Colonic mucosa (tissue), 4 donors: ENCODE results near the gene ZNF217. TPM values are rescaled to one million over a fixed set of nuclear protein-coding genes. Genes with fewer than 3 reads are reported as not detected.
"Not testable (repeated sequence)": the region's sequence is repeated elsewhere in the genome, so short reads cannot be mapped to it uniquely, and the experiment has no call there.

Experiments
- DNase-seq: peaks from one replicate; pipeline ENCODE4 v3.0.0-alpha.2; 2020
- H3K27ac ChIP-seq: fragments of 200-600 bp; one replicate; pipeline ENCODE4 v1.8.0; 2021
- H3K27me3 ChIP-seq: fragments of 200-600 bp; one replicate; pipeline ENCODE4 v1.8.0; 2021
- H3K36me3 ChIP-seq: fragments of 200-600 bp; one replicate; pipeline ENCODE4 v1.8.0; 2021
- H3K4me1 ChIP-seq: fragments of 200-600 bp; one replicate; pipeline ENCODE4 v1.8.0; 2021; ENCODE audit warnings: mild to moderate bottlenecking
- H3K4me3 ChIP-seq: fragments of 200-600 bp; one replicate; pipeline ENCODE4 v1.8.0; 2021
- H3K9ac ChIP-seq, 2 donors: one replicate each; pipeline ENCODE4 v1.7.0; 2013; ENCODE audit warnings: control low read depth in 2 of 2, low read depth in 2 of 2, low read length in 2 of 2
- H3K9me3 ChIP-seq: fragments of 200-600 bp; one replicate; pipeline ENCODE4 v1.8.0; 2021
- CTCF ChIP-seq: fragments of 200-600 bp; IDR thresholded peaks from one replicate; pipeline ENCODE4 v1.8.0; 2022; ENCODE audit warnings: antibody characterized with exemption, mild to moderate bottlenecking
- intact Hi-C: fragments of 100-400 bp; cut with DNase I; formaldehyde crosslinking; loops from one replicate; pipeline ENCODE4 v1.14.1; 2022
- total RNA-seq, 2 donors: library from RNA; stranded (reverse); fragmentation: NEBNext Ultra II Directional in 1 of 2; extraction: Animal tissue kit (Norgen Biotek cat#: 25700) in 1 of 2; gene quantifications; one replicate each; pipeline ENCODE4 v1.2.1, GENCODE V29; 2021
- donor health status: healthy.
- donor health status: DM: no; HTN: no; CAD: no.
- donor health status: DM: no; HTN: no; CAD: no.

ZNF217 gene
- total RNA-seq, 2 donors from 2014 or later, result 45.7 to 73.0 TPM

- Histone ChIP-seq H3K4me1 (no peaks in the 10 kb centered on the region), H3K36me3 (no peaks in the 10 kb centered on the region), H3K4me3 (no peak overlapping the region), H3K27me3 (no peaks in the 10 kb centered on the region), H3K9me3 (no peaks in the 10 kb centered on the region), H3K9ac (no peak overlapping the region), H3K27ac (no peak overlapping the region)
- no peak for TF ChIP-seq CTCF
- intact Hi-C loops, result no loop called here
- DNase-seq, result no peak
Observed at GRCh38 chr20:53527196-53527595, 66.4 kb downstream of the ZNF217 start.

- intact Hi-C loops, result no loop called here
- H3K4me3 ChIP-seq, result no peak overlapping the region
- H3K9me3 ChIP-seq, result no peaks in the 10 kb centered on the region
- H3K27ac ChIP-seq, result no peak overlapping the region
- no peak for DNase-seq
- H3K9ac ChIP-seq, result no peak overlapping the region
- TF ChIP-seq CTCF, result no peak
- no peaks in the 10 kb centered on the region for H3K36me3 ChIP-seq
- H3K27me3 ChIP-seq, result no peaks in the 10 kb centered on the region
- H3K4me1 ChIP-seq, result no peaks in the 10 kb centered on the region
Observed at GRCh38 chr20:53524589-53525312, 68.9 kb downstream of the ZNF217 start.

GRCh38 chr20:53523615-53524014 lies 70.0 kb downstream of the ZNF217 start:
- H3K4me3 ChIP-seq, H3K27me3 ChIP-seq, H3K9me3 ChIP-seq, H3K36me3 ChIP-seq, intact Hi-C loops, H3K4me1 ChIP-seq, DNase-seq, H3K9ac ChIP-seq, H3K27ac ChIP-seq: not testable (repeated sequence)

- no peaks in the 10 kb centered on the region for H3K27me3 ChIP-seq
- TF ChIP-seq CTCF, result no peak
- H3K4me3 ChIP-seq, result no peak overlapping the region
- no peak overlapping the region for H3K27ac ChIP-seq
- no peak for DNase-seq
- no peak overlapping the region for H3K9ac ChIP-seq
- H3K36me3 ChIP-seq, result no peaks in the 10 kb centered on the region
- H3K4me1 ChIP-seq, result no peaks in the 10 kb centered on the region
- no peaks in the 10 kb centered on the region for H3K9me3 ChIP-seq
- intact Hi-C loops, result no loop called here
Observed at GRCh38 chr20:53522696-53523095, 70.9 kb downstream of the ZNF217 start.

- Histone ChIP-seq H3K9ac (no peak overlapping the region), H3K9me3 (no peaks in the 10 kb centered on the region), H3K36me3 (no peaks in the 10 kb centered on the region), H3K4me1 (no peaks in the 10 kb centered on the region), H3K27ac (no peak overlapping the region), H3K4me3 (no peak overlapping the region), H3K27me3 (no peaks in the 10 kb centered on the region)
- no peak for DNase-seq
- no peak for TF ChIP-seq CTCF
- intact Hi-C loops, result no loop called here
Observed at GRCh38 chr20:53522026-53522425, 71.6 kb downstream of the ZNF217 start.

GRCh38 chr20:53521421-53521820 lies 72.2 kb downstream of the ZNF217 start:
- H3K27ac ChIP-seq, H3K4me3 ChIP-seq, H3K9ac ChIP-seq, H3K27me3 ChIP-seq, H3K36me3 ChIP-seq, intact Hi-C loops, H3K9me3 ChIP-seq, DNase-seq, H3K4me1 ChIP-seq: not testable (repeated sequence)
